Central memory CD4-positive, alpha-beta T cell (primary cell): ENCODE data around the gene CEMP1.

Source experiments
- DNase-seq: peaks from one replicate; pipeline ENCODE4 v3.0.0; 2022

Gene CEMP1

GRCh38 chr16:2518823-2519710 lies 12.1 kb downstream of the CEMP1 start:
- no peak for DNase-seq

DNA sequence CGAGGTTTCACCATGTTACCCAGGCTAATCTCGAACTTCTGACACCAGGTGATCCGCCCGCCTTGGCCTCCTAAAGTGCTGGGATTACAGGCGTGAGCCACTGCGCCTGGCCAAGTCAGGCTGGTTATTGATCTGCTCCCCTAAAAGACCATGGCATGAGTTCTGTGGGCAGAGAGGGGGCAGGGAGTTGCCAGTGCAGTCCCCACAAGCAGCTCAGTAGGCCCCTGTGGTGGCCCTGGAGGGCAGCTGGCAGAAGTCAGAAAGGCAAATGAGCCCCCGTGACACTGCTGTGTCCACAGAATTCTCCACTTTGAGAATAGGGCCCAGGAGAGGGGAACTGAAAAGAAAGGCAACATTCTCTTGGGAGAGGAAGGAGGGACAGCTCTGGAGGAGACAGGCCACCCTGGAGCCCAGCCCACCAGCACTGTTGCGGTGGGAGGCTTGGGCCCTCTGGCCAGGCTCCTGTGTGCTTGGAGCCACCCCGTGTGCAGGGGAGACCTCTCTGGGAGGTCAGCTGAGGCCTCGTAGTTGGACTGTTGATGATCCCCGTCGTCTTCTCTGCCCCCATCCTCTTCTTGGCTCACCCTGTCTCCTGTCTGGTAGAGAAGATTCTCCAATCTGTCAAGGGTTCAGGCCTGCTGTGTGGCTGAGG lies 13.1 kb downstream of the CEMP1 start:
- DNase-seq = no peak

DNA sequence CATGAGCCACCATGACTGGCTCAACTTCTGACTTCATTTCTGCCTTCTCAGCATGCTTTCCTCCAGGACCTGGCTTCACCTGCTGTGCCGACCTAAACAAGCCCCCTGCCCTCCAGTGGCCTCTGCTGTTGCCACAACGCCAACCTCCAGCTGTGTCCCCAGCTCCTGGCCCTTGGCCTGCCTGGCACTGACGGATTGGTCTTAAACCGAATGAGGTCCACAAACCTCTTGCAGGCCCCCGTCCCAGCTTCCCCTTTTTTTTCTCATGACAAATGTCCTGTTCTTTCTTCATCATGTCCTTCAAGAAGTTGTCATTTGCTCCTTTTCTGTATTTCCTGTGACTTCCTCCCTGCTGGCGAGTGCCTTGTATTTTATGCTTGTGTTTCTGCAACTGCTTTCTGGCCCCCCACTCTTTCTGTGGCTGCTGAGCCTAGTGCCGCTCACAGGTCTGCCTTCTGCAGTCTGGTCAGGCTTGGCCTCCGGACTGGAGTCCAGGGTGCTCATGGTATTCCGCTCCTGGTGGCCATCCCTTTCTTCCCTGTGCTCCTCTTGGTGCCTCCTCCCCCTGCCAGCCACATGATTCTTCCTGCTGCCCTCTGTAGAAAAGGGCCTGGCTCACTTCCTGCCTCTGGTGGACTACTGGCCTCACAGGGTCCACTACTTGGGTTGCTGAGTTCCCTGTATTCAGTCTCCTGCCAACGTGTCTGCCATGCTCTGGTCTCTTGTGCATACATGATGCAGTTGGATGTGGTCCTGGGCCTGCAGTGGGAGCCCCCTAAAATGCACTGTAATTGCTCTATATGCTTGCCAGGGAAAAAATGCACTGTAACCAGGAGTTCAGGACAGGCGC lies 14.6 kb downstream of the CEMP1 start:
- no peak for DNase-seq

GRCh38 chr16:2515180-2515851 lies 15.9 kb downstream of the CEMP1 start:
- no peak for DNase-seq

DNA sequence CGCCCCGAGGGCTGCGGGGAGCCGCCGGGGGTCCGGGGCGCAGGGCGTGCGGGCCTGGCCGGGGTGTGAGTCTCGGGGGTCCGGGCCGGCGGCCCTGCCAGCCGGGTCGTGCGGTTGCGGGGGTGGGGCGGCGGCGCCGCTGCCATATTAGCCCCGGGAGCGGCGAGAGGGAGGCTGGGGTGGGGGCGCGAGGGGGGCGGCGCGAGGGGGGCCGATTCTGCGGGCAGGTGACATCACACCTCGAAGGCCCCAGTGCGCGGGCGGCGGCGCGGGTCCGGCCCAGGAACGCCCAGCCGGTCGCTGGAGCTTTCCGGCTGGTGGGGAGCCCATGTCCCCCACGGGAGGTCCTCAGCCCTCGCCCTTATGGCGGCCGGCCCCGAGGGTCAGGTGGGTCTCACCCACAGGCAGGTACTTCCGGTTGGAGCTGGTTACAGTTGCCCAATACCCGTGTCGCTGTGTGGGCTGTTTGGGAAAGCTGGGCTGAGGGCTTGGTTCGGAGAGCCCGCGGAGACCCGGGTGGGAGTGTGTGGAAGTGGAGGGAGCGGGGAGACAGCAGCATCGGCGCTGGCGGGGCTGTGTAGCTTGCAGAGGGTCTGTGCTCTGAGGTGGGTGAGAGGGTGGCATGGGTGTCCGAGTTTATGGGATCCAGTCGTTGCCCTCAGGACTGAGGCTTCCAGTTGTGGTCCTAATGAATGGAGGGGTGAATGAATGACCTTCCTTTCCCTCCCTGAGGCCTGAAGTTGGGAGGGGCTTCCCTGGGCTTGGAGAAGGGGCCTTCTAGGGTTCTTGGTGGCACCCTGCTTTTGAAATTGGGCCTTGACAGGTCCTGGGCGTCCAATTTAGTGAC lies 16.7 kb downstream of the CEMP1 start:
- peak; percentile 42 for DNase-seq

GRCh38 chr16:2513405-2514332 lies 17.5 kb downstream of the CEMP1 start, which contains the start of gene ATP6V0C:
ATP6V0C (plus strand) TSS chr16:2513952; CDS start chr16:2514104, 152 bp downstream.
- peak; percentile 91 for DNase-seq

- no peak for DNase-seq
Measured at GRCh38 chr16:2512735-2513404, 18.3 kb downstream of the CEMP1 start.

DNA sequence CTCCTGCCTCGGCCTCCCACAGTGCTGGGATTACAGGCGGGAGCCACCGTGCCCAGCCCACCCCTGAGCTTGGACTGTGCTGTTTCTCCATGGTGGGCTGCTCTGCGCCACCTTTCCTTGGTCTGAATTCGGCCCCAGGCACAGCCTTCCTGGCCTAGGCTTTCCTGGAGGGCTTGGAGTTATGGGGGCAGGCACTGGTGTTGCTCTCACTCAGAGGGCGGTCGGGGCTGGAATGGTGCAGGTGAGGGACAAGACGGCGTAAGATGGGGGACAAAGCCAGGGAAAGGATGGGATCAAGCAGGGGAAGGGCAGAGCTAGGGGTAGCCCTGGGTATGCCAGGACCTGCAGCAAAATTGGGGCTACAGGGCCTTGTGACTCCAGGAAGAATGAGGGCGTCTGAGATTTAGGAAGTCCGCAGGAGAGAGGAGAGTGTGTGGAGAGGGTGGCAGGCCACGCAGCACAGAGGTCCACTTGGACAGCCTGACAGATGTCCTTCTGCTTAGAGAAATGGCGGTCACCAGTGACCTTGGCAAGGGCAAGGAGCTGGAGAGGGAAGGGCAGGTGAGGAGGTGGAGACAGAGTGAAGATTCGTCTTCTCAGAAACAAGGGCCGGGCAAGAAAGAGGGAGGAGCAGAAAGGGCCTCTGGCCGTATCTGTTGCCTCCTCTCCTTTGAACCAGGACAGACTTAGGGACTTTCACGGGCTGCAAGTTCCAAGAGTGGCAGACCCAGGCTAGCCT lies 19.0 kb downstream of the CEMP1 start:
- DNase-seq = no peak

DNA sequence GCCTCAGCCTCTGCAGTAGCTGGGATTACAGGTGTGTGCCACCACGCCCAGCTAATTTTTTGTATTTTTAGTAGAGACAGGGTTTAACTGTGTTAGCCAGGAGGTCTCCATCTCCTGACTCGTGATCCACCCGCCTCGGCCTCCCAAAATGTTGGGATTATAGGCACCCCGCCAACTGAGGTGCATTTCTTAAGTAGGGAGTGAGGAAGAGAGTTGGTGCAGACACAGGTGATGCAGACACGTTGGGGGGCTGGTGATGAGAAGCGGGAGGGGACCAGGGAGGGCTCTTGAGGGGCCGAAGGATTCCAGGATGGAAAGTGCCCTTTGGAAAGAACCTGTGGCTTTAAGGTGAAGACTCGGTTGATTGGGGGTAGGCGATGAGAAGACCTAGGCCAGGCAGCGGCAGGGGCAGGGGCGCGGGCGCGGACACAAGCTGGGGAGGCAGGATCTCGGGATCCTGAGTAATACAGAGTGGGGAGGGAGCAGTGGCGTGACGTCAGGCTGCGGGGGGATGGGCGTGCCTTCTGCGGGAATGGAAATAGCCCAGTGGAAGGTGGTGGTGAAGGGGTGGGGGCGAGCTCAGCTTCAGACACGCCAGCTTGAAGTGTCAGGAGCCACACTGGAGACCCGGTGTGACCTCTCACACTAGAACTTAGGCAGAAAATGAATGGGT lies 19.9 kb downstream of the CEMP1 start:
- DNase-seq = no peak

DNA sequence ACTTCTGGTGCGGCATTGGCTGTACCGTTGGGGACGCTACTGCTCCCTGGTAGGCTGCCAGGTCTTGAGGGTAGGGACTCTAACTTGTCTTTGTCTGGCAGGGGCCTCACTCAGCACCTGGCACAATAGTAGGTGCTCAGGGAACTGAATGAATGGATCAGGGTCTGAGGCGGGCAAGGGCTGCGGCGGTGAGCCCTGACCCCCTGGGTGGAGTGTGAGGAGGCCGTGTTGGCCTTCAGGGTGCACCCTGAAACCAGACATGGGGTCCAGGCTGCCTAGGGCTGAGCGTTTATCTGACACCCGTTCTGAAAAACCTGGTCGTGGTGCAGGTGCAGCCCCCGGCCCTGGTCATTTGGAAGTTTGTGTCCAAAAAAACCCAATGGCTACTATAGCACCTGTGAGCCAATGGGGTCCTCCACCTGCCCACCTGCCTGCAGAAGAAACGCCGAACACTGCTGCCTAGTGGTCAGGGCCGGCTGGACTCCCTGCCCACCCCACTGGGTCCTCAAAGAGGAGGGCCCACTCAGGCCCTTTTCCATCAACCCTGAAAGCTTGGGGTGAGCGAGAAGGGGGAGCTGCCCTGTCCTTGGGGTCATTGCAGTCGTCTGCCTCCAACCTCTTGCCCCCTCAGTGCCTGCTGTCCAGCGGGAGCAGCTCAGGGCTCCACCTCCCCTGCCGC lies 22.3 kb downstream of the CEMP1 start:
- DNase-seq = no peak

- no peak for DNase-seq
Measured at GRCh38 chr16:2507665-2508064, 23.5 kb downstream of the CEMP1 start.

DNA sequence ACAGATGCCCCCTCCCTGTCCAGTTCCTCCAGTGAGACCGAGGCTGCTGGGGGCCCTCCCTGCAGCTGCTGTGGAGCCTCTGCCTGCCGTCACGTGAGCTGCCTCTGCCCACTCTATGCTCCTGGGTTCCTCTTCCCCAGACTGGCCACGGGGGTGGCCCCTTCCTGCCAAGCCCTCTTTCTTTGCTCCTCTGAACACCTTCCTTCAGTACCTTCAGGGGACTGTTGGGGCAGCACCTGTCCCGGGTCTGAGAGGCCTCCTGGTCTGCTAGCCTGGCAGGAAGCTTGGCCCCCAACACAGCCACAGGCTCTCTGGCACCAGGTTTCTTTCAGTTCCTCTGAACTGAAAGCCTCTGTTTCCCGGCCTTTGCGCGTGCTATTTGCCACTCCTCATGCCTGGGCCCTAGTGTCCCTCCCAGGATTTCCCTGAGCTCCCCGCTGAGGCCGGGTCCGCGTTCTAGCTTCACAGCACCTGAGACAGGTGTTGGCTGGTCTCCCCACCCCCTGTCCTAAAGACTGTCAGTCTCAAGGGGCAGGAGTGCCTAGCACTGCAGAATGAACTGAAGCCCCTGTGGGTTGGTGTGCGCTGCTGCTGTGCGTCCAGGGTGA lies 24.1 kb downstream of the CEMP1 start:
- no peak for DNase-seq

DNA sequence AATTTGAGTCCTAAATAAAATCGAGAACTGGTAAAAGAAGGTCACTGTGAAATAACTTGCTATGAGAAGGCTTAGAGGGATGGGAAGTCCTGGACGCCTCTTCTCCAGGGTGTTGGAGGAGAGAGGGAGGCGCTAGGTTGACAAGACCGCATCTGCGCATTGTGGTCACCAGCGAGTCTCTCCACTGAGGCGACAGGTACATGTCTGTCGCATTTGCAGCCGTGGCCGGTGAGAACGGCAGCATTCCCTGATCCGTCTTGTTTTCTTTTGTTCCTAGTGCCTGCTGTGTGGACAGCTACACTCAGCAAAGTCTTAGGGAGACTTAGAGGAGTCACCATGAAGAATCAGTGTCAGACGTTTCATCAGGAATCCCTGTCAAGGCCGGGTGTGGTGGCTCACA lies 25.5 kb downstream of the CEMP1 start:
- no peak for DNase-seq

DNA sequence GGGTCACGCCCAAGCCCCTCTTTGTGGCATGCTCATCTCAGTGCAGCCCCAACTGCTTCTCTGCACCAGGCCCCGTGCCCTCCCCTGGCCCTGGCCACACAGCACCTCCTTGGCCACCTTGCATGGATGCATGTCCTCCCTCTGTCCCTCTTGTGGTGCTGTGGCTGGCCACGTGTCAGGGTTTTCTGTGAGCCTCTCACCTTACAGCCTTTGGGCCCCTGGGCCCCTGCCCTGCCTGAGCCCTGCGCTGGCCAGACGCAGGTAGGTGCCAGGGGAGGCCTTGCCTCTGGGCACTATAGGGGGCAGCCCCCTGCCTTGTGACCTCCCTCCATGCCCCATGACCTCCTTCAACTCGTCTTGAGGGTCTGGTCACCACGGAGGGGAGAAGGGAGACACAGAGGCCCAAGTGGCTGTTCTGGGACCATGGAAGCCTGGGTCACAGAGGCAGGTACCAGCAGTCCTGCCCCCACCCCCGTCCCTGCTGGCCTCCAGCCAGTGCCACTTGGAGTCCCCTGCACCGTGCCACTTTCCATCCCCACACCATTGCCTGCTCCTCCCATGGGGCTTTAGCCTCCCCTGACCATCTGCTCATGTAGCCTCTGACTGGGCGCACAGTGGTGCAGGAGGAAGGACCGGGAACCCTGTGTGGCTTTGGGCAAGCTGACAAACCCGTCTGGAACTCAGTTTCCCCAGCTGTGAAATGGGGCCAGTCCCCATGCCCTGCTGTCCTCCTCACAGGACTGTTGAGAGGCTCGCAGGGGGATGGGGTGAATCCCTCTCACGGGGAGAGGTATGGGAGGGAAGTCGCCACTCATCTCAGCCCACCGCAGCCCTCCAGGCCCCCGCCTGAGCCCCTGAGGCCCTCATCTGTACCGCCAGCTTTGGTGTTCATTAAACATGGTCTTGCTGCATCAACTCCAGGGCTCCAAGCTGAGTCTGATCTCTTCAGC lies 29.0 kb downstream of the CEMP1 start:
- DNase-seq = no peak

GRCh38 chr16:2500918-2501750 lies 30.1 kb downstream of the CEMP1 start:
- DNase-seq = peak; percentile 69
